Bone marrow (tissue), 2 donors: Measurements from ENCODE around the gene NEDD1.

ENCODE experiments used
- DNase-seq, 2 donors: peaks; one replicate each; lab custom pipeline; 2025; lab: John Stamatoyannopoulos, UW

Gene NEDD1

GRCh38 chr12:96901175-96901574 lies 5.9 kb upstream of the NEDD1 start:
- no peak for DNase-seq

DNA sequence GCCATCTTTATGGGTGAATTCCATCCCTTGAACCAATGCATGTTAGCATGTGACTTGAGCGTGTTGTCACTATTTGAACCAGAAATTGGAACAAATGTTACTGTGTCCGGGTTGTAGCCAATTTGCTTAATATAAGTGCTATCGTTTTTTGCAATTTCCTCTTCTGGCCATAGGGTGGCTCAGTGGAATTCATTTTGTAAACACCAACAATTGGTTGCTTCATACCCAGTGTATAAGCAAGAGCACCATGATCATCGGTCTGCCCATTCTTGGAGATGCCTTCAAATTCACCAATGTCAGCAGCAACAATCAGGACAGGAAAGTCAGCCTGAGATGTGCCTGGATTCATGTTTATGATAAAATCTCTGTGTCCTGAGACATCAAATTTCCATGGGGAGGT lies 5.0 kb upstream of the NEDD1 start:
- no peak for DNase-seq

GRCh38 chr12:96906498-96906848 lies 584 bp upstream of the NEDD1 start:
- no peak for DNase-seq

DNA sequence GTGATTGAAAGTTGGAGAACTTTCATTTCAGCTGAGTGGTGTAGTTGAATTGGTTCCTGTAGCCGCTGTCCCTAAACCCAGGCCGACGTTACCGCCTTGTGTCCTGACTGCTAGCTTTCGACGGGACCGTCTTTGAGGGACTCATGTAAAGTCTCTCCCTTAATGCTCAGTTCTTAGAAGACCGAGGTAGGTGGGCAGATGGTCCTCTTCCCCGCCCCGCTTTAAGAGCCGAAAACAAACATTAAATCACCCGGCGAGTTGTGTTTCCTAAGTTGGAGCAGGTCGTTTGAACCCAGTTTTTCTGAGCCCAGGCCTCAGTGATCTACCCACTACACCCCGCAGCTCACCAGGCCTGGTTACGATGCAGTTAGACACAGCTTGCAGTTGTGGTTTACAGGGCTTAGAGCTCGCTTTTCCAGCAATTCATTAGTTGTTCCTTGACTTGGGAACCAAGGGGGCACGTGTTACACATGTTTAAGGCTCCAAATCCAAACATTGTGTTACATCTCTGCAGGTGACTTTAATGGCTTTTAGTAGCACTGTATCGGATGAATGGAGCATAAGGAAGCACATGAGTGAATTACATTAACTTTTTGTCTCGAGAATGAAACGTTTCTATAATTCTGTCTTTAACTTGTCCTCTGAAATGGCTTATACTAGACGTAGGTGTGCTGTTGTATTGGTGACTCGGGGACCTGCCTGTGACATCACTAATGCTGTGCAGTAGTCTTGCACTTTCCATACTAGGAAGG lies 790 bp downstream of the NEDD1 start:
- peak in 1 of 2 donors; percentile 19 for DNase-seq

DNA sequence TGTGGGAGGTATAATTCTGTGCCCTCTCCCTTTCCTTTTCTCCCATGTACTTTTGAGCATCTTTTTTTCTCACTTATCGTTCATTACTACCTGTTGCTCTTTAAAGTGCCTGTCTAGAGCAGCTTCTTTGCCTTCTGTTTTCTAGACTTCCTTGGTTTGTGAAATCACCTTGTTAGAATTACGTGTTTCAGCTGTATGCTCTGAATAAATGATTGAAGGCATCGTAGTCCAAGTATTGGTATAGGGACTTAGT lies 1.3 kb downstream of the NEDD1 start:
- no peak for DNase-seq

DNA sequence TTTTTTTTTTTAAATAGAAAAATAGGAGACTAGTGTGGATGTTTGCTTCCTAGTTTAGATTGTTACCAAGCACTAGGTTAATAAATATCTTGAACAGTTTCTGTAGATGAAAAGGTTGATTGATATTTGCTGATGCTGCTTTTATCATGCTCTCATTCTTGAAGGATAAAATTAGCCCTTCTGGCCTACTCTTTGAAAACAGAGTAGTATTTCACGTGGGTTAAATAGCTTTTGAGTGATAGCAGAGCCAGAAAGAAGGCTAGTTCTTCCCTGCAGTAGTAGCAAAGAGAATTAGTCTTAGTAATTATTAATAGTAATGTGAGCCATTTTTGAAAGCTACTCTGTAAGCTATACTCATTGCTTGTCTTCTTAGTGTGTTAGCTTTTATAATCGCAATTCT lies 5.2 kb downstream of the NEDD1 start:
- DNase-seq, result no peak

GRCh38 chr12:96912943-96913342 lies 5.9 kb downstream of the NEDD1 start:
- DNase-seq, result no peak

DNA sequence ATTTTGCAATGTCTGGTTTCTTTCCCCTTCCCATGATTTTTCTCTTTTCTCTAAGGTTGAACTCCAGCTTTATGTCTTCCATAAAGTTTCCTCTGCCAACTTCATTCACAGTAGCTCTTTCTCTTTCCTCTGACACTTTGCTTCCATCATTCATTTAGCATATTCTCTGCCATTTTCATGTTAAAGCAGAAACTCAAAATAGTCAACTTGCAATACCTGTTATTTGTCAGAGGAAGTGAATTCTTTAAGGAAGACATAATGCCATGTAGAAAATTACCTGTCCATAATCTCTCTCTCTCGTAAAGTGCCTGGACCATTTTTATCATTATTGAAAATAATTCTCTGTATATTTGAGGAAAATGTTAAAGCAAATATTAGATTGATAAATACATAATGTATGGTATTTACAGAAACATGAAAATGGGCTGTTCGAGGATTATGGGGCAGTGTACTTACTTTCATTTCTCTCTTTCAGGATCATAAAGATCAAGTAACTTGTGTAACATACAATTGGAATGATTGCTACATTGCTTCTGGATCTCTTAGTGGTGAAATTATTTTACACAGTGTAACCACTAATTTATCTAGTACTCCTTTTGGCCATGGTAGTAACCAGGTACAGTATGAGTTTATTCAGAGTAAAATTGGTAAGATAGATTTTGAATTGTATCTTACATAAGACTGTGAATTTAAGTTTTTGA lies 12.6 kb downstream of the NEDD1 start:
- DNase-seq, result no peak

- DNase-seq, result no peak
Observed at GRCh38 chr12:96948782-96949181, 41.7 kb downstream of the NEDD1 start.

DNA sequence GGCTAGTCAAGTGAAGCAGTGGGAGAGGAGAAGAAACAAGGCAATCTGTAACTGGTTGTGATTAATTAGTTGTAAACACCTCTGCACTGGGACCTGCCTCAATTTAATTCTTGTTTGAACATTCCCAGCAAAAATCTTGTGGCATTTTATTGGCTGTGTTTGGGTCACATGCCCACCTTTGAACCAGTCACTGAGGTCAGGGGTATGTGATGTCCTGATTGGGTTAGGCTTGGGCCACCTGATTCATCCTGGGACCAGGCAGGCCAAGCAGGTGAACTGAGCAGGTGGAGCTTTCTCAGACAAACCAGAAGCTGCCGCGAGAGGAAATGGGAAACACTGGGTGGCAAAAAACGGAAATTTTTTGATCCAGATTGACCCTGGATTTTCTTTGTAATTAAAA lies 72.5 kb downstream of the NEDD1 start:
- DNase-seq, result no peak

- no peak for DNase-seq
Observed at GRCh38 chr12:96980991-96981414, 73.9 kb downstream of the NEDD1 start.

GRCh38 chr12:96981911-96982310 lies 74.9 kb downstream of the NEDD1 start:
- DNase-seq, result no peak

- no peak for DNase-seq
Observed at GRCh38 chr12:96982671-96983070, 75.6 kb downstream of the NEDD1 start.

DNA sequence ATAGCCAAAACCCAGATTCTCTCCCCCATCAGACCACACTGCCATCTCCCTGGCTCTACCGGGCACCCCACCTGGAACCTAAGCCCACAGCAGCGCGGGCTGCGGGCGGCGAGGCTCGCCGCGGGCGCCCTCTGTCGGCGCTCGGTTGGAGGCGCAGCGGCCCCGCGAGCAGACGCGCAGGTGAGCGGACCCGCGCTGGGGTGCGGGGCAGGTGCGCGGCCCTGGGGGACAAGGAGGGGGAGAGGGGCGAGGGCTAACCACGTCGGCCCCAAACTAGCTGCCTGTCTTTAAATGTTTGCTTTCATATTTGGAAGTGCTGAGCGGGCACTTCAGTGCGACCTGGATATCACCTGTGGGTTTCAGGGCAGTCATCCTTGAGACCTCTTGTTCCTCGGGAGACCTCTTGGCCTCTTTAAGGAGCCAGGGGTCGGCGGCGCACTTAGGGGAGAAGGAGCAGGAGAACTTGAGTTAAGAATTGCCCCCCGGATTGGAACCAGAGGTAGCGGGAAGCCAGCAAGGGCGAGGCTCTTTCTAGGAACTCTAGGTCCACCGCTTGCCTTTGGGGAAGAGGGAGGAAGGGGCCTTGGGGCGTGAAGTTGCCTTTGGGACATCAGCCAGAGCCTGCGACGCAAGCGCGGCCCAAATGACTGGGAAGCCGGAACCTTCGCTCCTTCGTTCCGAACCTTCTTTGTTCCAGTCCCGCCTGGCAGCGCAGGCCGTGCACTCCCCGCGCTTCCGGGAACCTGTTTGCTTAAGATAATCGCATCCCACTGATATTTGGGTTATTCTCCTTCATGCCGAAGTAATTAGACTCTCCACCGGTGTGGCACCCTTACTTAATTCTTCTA lies 78.7 kb downstream of the NEDD1 start:
- DNase-seq, result no peak

DNA sequence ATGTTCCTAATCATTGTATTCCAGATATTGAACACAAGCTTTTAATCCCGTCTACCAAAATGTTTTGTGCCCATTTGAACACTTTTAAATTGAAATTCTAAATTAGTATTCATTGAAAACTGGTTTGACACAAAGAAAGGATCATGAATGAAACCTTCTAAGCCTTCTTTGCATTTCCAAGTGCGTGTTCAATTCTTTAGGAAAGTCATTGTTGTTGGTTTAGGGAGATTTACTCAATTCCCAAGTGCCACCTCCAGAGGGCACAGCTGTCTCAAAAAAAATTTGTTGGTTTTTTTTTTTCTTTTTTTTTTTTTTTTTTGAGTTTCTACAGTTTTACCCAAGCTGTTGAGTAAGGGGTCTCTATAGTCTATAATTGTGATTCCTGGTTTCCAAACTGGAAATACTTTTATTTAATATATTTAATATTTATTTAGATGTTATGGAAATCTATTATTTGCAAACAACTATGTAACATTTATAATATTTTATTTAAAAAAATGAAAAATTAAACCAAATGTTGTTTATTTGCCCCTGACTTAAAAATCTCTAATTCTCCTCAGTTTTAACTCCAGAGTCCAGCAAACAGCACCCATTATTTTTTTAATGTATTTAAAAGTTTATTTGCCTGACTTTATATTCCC lies 79.9 kb downstream of the NEDD1 start:
- no peak for DNase-seq

- no peak for DNase-seq
Observed at GRCh38 chr12:96988919-96989318, 81.9 kb downstream of the NEDD1 start.

DNA sequence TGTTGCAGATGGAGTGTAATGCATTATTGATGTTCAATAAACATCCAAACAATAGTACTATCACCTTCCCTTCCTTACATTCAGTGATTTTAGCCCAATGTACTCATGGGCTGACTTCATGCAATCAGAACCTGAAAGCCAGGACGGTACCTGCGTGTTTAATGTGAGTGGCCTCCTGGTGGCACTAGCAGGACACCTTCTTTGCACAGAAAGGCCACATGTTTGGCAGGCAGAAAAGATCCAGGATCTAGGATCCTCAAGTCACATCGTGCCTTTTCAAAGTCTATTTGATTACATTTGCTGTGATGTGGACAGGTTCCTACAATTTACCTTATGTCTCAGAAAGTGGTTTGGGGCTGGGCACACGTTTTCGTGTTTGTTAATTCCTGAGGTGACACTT lies 82.9 kb downstream of the NEDD1 start:
- no peak for DNase-seq

DNA sequence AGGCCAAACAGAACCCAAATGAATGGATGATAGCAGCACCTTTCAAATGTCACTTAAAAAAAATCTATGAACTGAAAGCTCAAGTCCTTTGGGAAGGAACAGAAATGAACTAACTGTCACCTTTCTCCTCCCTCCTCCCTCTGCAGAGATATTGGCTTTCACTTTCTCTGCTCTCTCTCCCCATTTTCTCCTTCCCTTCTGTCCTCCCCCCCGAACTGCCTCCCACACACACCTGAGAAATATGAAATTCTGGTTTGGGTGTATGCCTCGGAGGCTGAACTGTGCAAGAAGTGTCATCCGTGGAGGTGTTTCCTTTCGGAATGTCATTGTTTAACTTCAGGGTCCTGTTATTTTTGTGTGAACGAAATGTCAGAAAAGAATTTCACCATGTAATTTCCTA lies 87.8 kb downstream of the NEDD1 start:
- no peak for DNase-seq

- DNase-seq, result no peak
Observed at GRCh38 chr12:96995861-96996260, 88.8 kb downstream of the NEDD1 start.

DNA sequence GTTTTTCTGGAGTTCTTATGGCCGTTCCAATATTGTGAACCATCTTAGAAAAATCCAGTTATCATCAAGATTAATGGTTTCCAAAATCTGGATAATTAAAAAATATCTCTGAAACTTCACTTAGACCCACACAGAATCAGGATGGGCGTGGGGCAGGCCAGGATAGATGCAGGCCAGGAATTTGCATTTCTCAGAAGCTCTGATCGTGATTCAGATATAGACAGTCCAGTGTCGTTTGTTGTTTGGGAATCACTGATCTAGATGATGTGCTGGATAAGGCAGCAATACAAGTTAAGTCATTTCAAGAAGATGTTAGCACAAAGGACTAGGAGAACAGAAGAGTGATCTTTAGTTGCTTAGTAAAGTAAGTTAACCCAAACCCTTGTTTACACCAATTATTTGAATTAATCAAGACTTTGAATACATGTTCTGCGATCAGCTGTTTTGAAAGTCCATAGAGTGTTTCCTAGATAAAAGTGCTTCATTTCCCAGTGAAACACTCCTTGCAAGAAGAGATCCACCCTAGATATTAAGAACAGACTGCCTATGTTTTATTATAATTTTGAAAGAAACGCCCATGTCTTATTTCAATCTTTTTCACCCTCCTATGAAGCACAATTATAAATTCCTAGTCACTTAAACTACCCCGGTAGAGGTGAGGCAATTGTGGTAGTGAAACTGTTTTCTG lies 90.9 kb downstream of the NEDD1 start:
- DNase-seq, result no peak

- DNase-seq, result no peak
Observed at GRCh38 chr12:97003276-97003675, 96.2 kb downstream of the NEDD1 start.
